Keratinocyte (primary cell): ENCODE data around the gene SPECC1L. TPM values are rescaled to one million over a fixed set of nuclear protein-coding genes. Genes with fewer than 3 reads are reported as not detected.

ENCODE experiments used
- DNase-seq: peaks from one replicate; pipeline ENCODE4 v3.0.0-alpha.2; 2011; ENCODE audit warnings: low read depth, missing footprints, low spot score
- FAIRE-seq: peaks from 2 replicates; lab custom pipeline; 2011; peaks lifted over from hg19 to GRCh38; lab: Jason Lieb, UNC
- H2AFZ ChIP-seq: 2 replicates; pipeline ENCODE4 v1.6.0; 2012; ENCODE audit warnings: low read length, control low read depth, inconsistent platforms; ENCODE audit not compliant: control insufficient read depth
- H3K27ac ChIP-seq: 2 replicates; pipeline ENCODE4 v1.5.1; 2011; ENCODE audit warnings: low read length; ENCODE audit not compliant: control insufficient read depth, insufficient read depth
- H3K27me3 ChIP-seq: 3 replicates; pipeline ENCODE4 v1.6.0; 2011; ENCODE audit warnings: low read length; ENCODE audit not compliant: control insufficient read depth, insufficient read depth; ENCODE audit errors: extremely low read depth
- H3K36me3 ChIP-seq, 2 experiments: 2 replicates in 1 of 2; 3 replicates in 1 of 2; pipeline ENCODE4 v1.5.1; 2011; ENCODE audit warnings: low read length in 2 of 2, mild to moderate bottlenecking in 1 of 2; ENCODE audit not compliant: control insufficient read depth in 2 of 2, insufficient read depth in 2 of 2; ENCODE audit errors: extremely low read depth in 1 of 2
- H3K4me1 ChIP-seq: 3 replicates; pipeline ENCODE4 v1.5.1; 2011; ENCODE audit warnings: low read length; ENCODE audit not compliant: control insufficient read depth, insufficient read depth; ENCODE audit errors: extremely low read depth
- H3K4me2 ChIP-seq: 3 replicates; pipeline ENCODE4 v1.6.0; 2011; ENCODE audit warnings: low read depth, low read length; ENCODE audit not compliant: control insufficient read depth, insufficient read depth; ENCODE audit errors: extremely low read depth
- H3K4me3 ChIP-seq, 3 experiments: fragments of 200-600 bp in 1 of 3; sonication (generic) in 1 of 3; 2 replicates in 2 of 3; 3 replicates in 1 of 3; pipeline ENCODE4 v1.5.1; 2011 to 2016; ENCODE audit warnings: low read length in 3 of 3, mild to moderate bottlenecking in 3 of 3, control low read depth in 2 of 3, inconsistent platforms in 1 of 3, low read depth in 1 of 3, mixed read lengths in 1 of 3, mixed run types in 1 of 3, moderate library complexity in 1 of 3; ENCODE audit not compliant: control insufficient read depth in 2 of 3, insufficient read depth in 2 of 3; ENCODE audit errors: extremely low read depth in 1 of 3
- H3K79me2 ChIP-seq: 2 replicates; pipeline ENCODE4 v1.6.0; 2012; ENCODE audit warnings: low read length; ENCODE audit not compliant: control insufficient read depth, insufficient read depth
- H3K9ac ChIP-seq: 3 replicates; pipeline ENCODE4 v1.6.0; 2011; ENCODE audit warnings: low read length; ENCODE audit not compliant: control insufficient read depth, insufficient read depth; ENCODE audit errors: extremely low read depth
- H3K9me1 ChIP-seq: 3 replicates; pipeline ENCODE4 v1.6.0; 2011; ENCODE audit warnings: low read length; ENCODE audit not compliant: control insufficient read depth, insufficient read depth; ENCODE audit errors: extremely low read depth
- H3K9me3 ChIP-seq: 2 replicates; pipeline ENCODE4 v1.5.1; 2012; ENCODE audit warnings: low read depth, low read length; ENCODE audit not compliant: control insufficient read depth
- H4K20me1 ChIP-seq: 3 replicates; pipeline ENCODE4 v1.6.0; 2011; ENCODE audit warnings: low read length; ENCODE audit not compliant: control insufficient read depth, insufficient read depth; ENCODE audit errors: extremely low read depth
- EZH2 ChIP-seq: IDR thresholded peaks from one replicate; pipeline ENCODE4 v1.6.1; 2012; ENCODE audit warnings: inconsistent platforms, mild to moderate bottlenecking, low read length, moderate library complexity
- dilution Hi-C: fragments of 300-500 bp; cut with MboI; formaldehyde crosslinking; loops from one replicate; pipeline ENCODE4 v1.7.0; 2020; ENCODE audit warnings: low sequenced_read_pairs; ENCODE audit not compliant: extremely low pct_ligation_motif_present
- polyA plus RNA-seq, 5 experiments: library from polyadenylated mRNA; depleted of rRNA in 3 of 5; stranded (reverse) in 3 of 5; stranded (forward) in 1 of 5; unstranded in 1 of 5; fragments of >200 nt; gene quantifications; 1 replicate in 1 of 5; 2 replicates in 3 of 5; 3 replicates in 1 of 5; pipeline versions ENCODE4 v1.2.1 to v1.2.3, GENCODE V29; 2011 to 2012; ENCODE audit warnings: missing spikeins in 2 of 5, low read depth in 1 of 5, low replicate concordance in 1 of 5
- TF ChIP-seq, protein P1 (sequence below), 3 experiments: IDR thresholded peaks in 1 of 3; conservative IDR thresholded peaks in 1 of 3; optimal IDR thresholded peaks in 1 of 3; 2 replicates in 2 of 3; 3 replicates in 1 of 3; pipeline versions ENCODE3 to v1.5.1; 2011; ENCODE audit warnings: low read length in 3 of 3, mild to moderate bottlenecking in 3 of 3, moderate library complexity in 2 of 3, control low read depth in 1 of 3, inconsistent platforms in 1 of 3; ENCODE audit not compliant: insufficient read depth in 2 of 3; ENCODE audit errors: extremely low read depth in 1 of 3

SPECC1L gene
- polyA plus RNA-seq, 1 donor (not counting 4 experiments of a cell fraction or from before 2014, with no cell fraction given), result 19.3 TPM

DNA sequence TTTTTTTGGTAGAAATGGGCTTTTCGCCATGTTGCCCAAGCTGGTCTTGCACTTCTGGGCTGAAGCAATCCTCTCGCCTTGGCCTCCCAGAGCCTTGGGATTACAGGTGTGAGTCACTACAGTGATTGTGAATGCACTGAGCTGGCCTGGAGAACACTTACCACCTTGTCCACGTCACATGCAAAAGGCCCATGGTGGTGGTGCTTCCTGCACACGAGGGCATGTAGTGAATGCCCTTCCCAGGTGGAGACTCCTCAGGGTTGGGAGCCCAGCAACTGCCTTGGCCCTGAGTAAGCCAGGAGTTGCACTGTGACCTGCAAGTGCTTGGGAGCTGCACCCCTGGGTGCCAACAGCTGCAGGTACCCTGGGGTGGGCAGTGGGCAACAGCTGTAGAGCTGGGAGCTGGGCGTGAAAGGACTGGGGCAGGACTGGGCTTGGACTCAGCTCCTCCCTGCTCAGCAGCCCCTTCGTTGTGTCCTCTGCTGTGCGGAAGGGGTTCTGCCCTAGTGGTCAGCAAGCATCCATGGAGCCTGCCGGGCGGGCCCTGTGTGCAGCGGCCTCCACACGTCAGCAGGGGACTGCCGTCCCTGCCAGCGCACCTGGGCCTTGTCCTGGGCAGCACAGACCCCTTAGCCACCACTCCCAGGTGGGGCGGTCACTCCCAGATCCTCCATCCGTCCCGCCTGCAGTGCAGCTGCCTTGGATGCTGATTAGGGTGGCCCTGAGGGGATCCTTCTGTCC is 147.4 kb downstream of the SPECC1L start:
- H3K9me1 ChIP-seq, result no peaks in the 10 kb centered on the region
- no peak overlapping the region for H2AFZ ChIP-seq
- no peaks in the 10 kb centered on the region for H4K20me1 ChIP-seq
- FAIRE-seq, result no peak
- no peak overlapping the region for H3K9ac ChIP-seq
- no peak overlapping the region for H3K27ac ChIP-seq
- peaks cover 0 to 6% of the 10 kb centered on the region in 2 experiments for H3K36me3 ChIP-seq
- H3K4me1 ChIP-seq, result peaks cover 15% of the 10 kb centered on the region
- TF ChIP-seq, protein P1, sequence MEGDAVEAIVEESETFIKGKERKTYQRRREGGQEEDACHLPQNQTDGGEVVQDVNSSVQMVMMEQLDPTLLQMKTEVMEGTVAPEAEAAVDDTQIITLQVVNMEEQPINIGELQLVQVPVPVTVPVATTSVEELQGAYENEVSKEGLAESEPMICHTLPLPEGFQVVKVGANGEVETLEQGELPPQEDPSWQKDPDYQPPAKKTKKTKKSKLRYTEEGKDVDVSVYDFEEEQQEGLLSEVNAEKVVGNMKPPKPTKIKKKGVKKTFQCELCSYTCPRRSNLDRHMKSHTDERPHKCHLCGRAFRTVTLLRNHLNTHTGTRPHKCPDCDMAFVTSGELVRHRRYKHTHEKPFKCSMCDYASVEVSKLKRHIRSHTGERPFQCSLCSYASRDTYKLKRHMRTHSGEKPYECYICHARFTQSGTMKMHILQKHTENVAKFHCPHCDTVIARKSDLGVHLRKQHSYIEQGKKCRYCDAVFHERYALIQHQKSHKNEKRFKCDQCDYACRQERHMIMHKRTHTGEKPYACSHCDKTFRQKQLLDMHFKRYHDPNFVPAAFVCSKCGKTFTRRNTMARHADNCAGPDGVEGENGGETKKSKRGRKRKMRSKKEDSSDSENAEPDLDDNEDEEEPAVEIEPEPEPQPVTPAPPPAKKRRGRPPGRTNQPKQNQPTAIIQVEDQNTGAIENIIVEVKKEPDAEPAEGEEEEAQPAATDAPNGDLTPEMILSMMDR (optimal IDR thresholded peaks at IDR 0.05 in 1 of 3, IDR thresholded peaks at IDR 0.05 in 1 of 3, conservative IDR thresholded peaks at IDR 0.05 in 1 of 3; ENCODE audit: extremely low read depth in 1 of 3, insufficient read depth in 2 of 3, low read length in 3 of 3), result no peak
- TF ChIP-seq EZH2, result no peak
- no peaks in the 10 kb centered on the region for H3K9me3 ChIP-seq
- dilution Hi-C loops, result no loop called here
- H3K4me3 ChIP-seq, result no peak overlapping the region
- no peak for DNase-seq
- H3K79me2 ChIP-seq, result no peaks in the 10 kb centered on the region
- H3K4me2 ChIP-seq, result no peak overlapping the region
- no peaks in the 10 kb centered on the region for H3K27me3 ChIP-seq

DNA sequence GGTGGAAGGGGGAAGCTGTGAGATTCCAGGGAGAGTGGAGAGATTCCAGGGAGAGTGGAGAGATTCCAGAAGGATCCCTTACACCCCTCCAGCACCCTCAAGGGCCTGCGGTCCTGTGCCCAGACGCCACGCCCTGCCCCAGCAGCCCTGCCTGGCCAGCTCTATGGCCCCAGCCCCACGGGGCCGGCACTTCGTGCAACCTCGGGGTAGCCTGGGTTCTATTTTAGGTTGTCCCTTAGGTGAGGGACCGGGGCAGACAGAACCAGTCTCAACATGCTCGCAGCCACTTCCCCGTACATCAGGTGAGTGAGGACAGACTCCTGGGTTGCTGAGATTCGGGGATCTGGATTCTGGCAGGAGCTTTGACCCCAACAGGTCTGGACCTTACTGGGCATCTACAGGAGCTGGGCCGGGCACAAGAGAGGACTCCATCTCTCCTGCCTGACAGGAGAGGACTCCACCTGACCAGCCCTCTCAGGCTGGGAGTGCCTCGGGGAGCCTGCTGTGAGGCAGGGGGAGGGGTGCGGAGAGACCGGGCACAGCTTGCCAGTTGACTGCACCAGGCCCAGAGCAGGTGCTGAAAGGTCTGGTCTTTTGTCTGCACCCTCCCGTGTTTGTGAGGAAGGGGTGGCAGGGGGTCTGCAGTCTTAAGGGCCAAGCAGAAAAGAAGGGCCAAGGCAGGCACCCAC is 148.3 kb downstream of the SPECC1L start:
- Histone ChIP-seq H3K4me3 (no peak overlapping the region), H3K9me1 (no peaks in the 10 kb centered on the region), H3K27ac (no peak overlapping the region), H3K27me3 (peaks cover under 1% of the 10 kb centered on the region), H4K20me1 (no peaks in the 10 kb centered on the region), H3K4me2 (peak overlapping the region; percentile 10), H3K9me3 (no peaks in the 10 kb centered on the region), H3K79me2 (no peaks in the 10 kb centered on the region), H2AFZ (no peak overlapping the region), H3K9ac (no peak overlapping the region), H3K36me3 (peaks cover 0 to 3% of the 10 kb centered on the region in 2 experiments), H3K4me1 (peaks cover 18% of the 10 kb centered on the region)
- FAIRE-seq (no peak), DNase-seq (no peak)
- dilution Hi-C loops, result no loop called here
- no peak for TF ChIP-seq EZH2
- TF ChIP-seq, protein P1 (optimal IDR thresholded peaks at IDR 0.05 in 1 of 3, IDR thresholded peaks at IDR 0.05 in 1 of 3, conservative IDR thresholded peaks at IDR 0.05 in 1 of 3; ENCODE audit: extremely low read depth in 1 of 3, insufficient read depth in 2 of 3, low read length in 3 of 3), result no peak
